ENCODE results near the gene HACL1. TPM values are rescaled to one million over a fixed set of nuclear protein-coding genes. Genes with fewer than 3 reads are reported as not detected.
A peak's percentile ranks its signal among the peaks of the same experiment; 100 is the strongest.
"Not testable (repeated sequence)": the region's sequence is repeated elsewhere in the genome, so short reads cannot be mapped to it uniquely, and the experiment has no call there.

HACL1 gene
- total RNA-seq, 1 experiment from 2014 or later = 44.9 TPM

GRCh38 chr3:15606434-15606891, 5.1 kb upstream of the HACL1 start:
- TF ChIP-seq MXD4 (CRISPR knock-in tag; IDR thresholded peaks at IDR 0.05; ENCODE audit: borderline replicate concordance) = no peak
- TF ChIP-seq OVOL2 (CRISPR knock-in tag; IDR thresholded peaks at IDR 0.05; ENCODE audit: borderline replicate concordance) = no peak
- TF ChIP-seq PREB (CRISPR knock-in tag; IDR thresholded peaks at IDR 0.05; ENCODE audit: borderline replicate concordance) = no peak
- no peak for TF ChIP-seq PRDM15 (CRISPR knock-in tag; IDR thresholded peaks at IDR 0.05)
- no peak for TF ChIP-seq MAX (CRISPR knock-in tag; IDR thresholded peaks at IDR 0.05)
- no peak for TF ChIP-seq SOX15 (CRISPR knock-in tag; IDR thresholded peaks at IDR 0.05)
- TF ChIP-seq ZNF416 (CRISPR knock-in tag; IDR thresholded peaks at IDR 0.05) = no peak
- TF ChIP-seq KAT7 (CRISPR knock-in tag; IDR thresholded peaks at IDR 0.05; ENCODE audit: borderline replicate concordance) = no peak
- no peak for TF ChIP-seq MLX (CRISPR knock-in tag; IDR thresholded peaks at IDR 0.05)
- no peak for TF ChIP-seq NR1H2 (CRISPR knock-in tag; IDR thresholded peaks at IDR 0.05)
- no peak for TF ChIP-seq PRRX2 (CRISPR knock-in tag; IDR thresholded peaks at IDR 0.05)
- TF ChIP-seq ZNF232 (CRISPR knock-in tag; IDR thresholded peaks at IDR 0.05) = no peak
- no peak for TF ChIP-seq E2F5 (CRISPR knock-in tag; IDR thresholded peaks at IDR 0.05)
- TF ChIP-seq GRHL2 (CRISPR knock-in tag; IDR thresholded peaks at IDR 0.05; ENCODE audit: insufficient replicate concordance, severe bottlenecking) = no peak
- no peak for TF ChIP-seq HMGA2 (CRISPR knock-in tag; IDR thresholded peaks at IDR 0.05)
- CTCF ChIA-PET = no interaction called here
- Mint-ChIP-seq H3K4me3 (no peak overlapping the region), H3K27me3 (ENCODE audit: low read depth) (no peaks in the 10 kb centered on the region), H3K9me3 (peaks cover 23% of the 10 kb centered on the region), H3K36me3 (peaks cover 27% of the 10 kb centered on the region), H3K27ac (peak overlapping the region; percentile 25; the same call in 1 of the 2 replicates), H3K4me1 (peaks cover 17% of the 10 kb centered on the region)
- POLR2A ChIA-PET = interaction anchor here (0.6 kb wide), 1 partner anchor 1132 kb away, joined by 8 read pairs; no protein-coding TSS in a partner anchor
- ATAC-seq (no peak), DNase-seq (ENCODE audit: low spot score) (no peak)

- H3K4me3 Mint-ChIP-seq; DNase-seq (ENCODE audit: low spot score); H3K27me3 Mint-ChIP-seq (ENCODE audit: low read depth); CTCF ChIA-PET; ATAC-seq; H3K27ac Mint-ChIP-seq; POLR2A ChIA-PET: not testable (repeated sequence)
- Mint-ChIP-seq H3K4me1 (peaks cover 26% of the 10 kb centered on the region), H3K36me3 (peaks cover 31% of the 10 kb centered on the region), H3K9me3 (peaks cover 23% of the 10 kb centered on the region)
These were observed 3.2 kb upstream of the HACL1 start for GRCh38 chr3:15604584-15604983.

- POLR2A ChIA-PET; CTCF ChIA-PET; H3K27ac Mint-ChIP-seq; DNase-seq (ENCODE audit: low spot score); ATAC-seq; H3K27me3 Mint-ChIP-seq (ENCODE audit: low read depth): not testable (repeated sequence)
- peak overlapping the region; percentile 100 for H3K4me3 Mint-ChIP-seq
- H3K9me3 Mint-ChIP-seq = peaks cover 23% of the 10 kb centered on the region
- H3K36me3 Mint-ChIP-seq = peaks cover 48% of the 10 kb centered on the region
- peaks cover 26% of the 10 kb centered on the region for H3K4me1 Mint-ChIP-seq
These were observed 1.4 kb upstream of the HACL1 start for GRCh38 chr3:15602816-15603215.

All from WTC11 (cell line).